Esophagus muscularis mucosa (tissue), 4 donors: ENCODE data around the gene NCOA1. TPM values are rescaled to one million over a fixed set of nuclear protein-coding genes. Genes with fewer than 3 reads are reported as not detected.

ENCODE experiments used
- DNase-seq: peaks from one replicate; pipeline ENCODE4 v3.0.0-alpha.2; 2017; ENCODE audit errors: extremely low spot score
- H3K27ac ChIP-seq, 4 donors: fragments of 200-600 bp; sonication (generic); replicated peaks in 1 of 4; 1 replicate in 3 of 4; 2 replicates in 1 of 4; pipeline ENCODE4 v1.5.1; 2016 to 2019; ENCODE audit warnings: mild to moderate bottlenecking in 1 of 4
- H3K27me3 ChIP-seq, 4 donors: fragments of 200-600 bp; sonication (generic); one replicate each; pipeline versions ENCODE4 v1.5.1 to v1.6.0; 2016 to 2019
- H3K36me3 ChIP-seq, 4 donors: fragments of 200-600 bp; sonication (generic); one replicate each; pipeline ENCODE4 v1.5.1; 2016 to 2019
- H3K4me1 ChIP-seq, 4 donors: fragments of 200-600 bp; sonication (generic); one replicate each; pipeline ENCODE4 v1.5.1; 2016 to 2019
- H3K4me3 ChIP-seq, 4 donors: fragments of 200-600 bp; sonication (generic); 1 replicate in 2 of 4; 2 replicates in 2 of 4; pipeline ENCODE4 v1.5.1; 2016 to 2019; ENCODE audit warnings: mild to moderate bottlenecking in 4 of 4, moderate library complexity in 1 of 4
- H3K9me3 ChIP-seq, 4 donors: fragments of 200-600 bp; sonication (generic); 1 replicate in 3 of 4; 2 replicates in 1 of 4; pipeline ENCODE4 v1.5.1; 2016 to 2019
- EP300 ChIP-seq: sonication (generic); formaldehyde crosslinking; IDR thresholded peaks from one replicate; pipeline ENCODE4 v1.6.1; 2017; ENCODE audit warnings: antibody characterized with exemption
- POLR2A ChIP-seq: fragments of 450-650 bp; IDR thresholded peaks from one replicate; pipeline ENCODE4 v1.6.1; 2017; ENCODE audit warnings: antibody characterized with exemption, moderate library complexity, mild to moderate bottlenecking, low read depth
- POLR2AphosphoS5 ChIP-seq, 2 donors: sonication (generic); formaldehyde crosslinking; IDR thresholded peaks; one replicate each; pipeline ENCODE4 v1.6.1; 2017; ENCODE audit warnings: antibody characterized with exemption in 2 of 2
- WGBS: methylation state at CpG from one replicate; pipeline ENCODE4 v1.1.5; 2018; 5-methylcytosine and 5-hydroxymethylcytosine counted together
- intact Hi-C: fragments of 100-400 bp; cut with DNase I; formaldehyde crosslinking; loops from one replicate; pipeline ENCODE4 v1.15.1; 2023
- total RNA-seq, 4 donors: library from RNA; depleted of rRNA; stranded (reverse); fragments of >200 nt; gene quantifications; one replicate each; pipeline versions ENCODE4 v1.1.0 to v1.2.1, GENCODE V29; 2016
- TF ChIP-seq, protein P1 (sequence below), 3 experiments: fragments of 200-600 bp in 2 of 3; fragments of 450-650 bp in 1 of 3; sonication (generic) in 2 of 3; IDR thresholded peaks; one replicate each; pipeline ENCODE4 v1.5.1; 2017 to 2019; ENCODE audit warnings: antibody characterized with exemption in 3 of 3, mild to moderate bottlenecking in 2 of 3, moderate library complexity in 1 of 3

NCOA1 gene
- total RNA-seq, 4 donors from 2014 or later: 43.9 to 49.4 (median 47.3) TPM

DNA sequence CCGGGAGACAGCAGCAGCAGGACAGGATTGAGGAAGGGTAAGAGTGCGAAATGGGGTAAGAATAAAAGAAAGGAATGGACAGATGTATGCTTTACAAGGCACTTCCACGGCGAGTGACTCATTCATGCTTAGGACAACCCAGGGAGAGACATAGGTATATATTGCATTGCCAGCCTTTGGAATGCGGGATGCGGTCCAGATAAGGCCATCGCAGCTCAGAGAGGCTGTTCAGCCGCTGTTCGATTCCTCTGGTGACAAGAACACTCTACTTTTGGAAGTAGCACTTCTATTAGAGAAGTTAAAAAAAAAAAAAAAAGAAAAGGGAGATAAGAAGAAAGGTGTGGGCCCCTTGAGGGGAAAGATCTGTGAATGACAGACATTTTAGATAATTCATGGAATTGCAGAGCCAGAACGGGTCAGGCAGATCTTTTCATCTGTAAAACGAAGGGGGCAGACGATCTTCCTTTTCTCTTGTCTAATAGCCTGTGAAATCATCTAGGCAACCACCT is 819 bp upstream of the NCOA1 start:
- Histone ChIP-seq H3K4me1 (peaks cover 11 to 43% (median 38%) of the 10 kb centered on the region in 4 donors), H3K27ac (peak overlapping the region; percentile 92 to 93 (median 92)), H3K9me3 (no peaks in the 10 kb centered on the region), H3K36me3 (no peaks in the 10 kb centered on the region), H3K27me3 (no peaks in the 10 kb centered on the region), H3K4me3 (peak overlapping the region; percentile 83 to 97 (median 86))
- intact Hi-C loops: loop anchor here (5.0 kb wide), 1 partner anchor 302 kb away; the partner anchor contains the start of genes CENPO and PTRHD1
- 34% methylated on average over 12 of the region's 12 CpGs for WGBS
- DNase-seq: no peak
- TF ChIP-seq, protein P1, sequence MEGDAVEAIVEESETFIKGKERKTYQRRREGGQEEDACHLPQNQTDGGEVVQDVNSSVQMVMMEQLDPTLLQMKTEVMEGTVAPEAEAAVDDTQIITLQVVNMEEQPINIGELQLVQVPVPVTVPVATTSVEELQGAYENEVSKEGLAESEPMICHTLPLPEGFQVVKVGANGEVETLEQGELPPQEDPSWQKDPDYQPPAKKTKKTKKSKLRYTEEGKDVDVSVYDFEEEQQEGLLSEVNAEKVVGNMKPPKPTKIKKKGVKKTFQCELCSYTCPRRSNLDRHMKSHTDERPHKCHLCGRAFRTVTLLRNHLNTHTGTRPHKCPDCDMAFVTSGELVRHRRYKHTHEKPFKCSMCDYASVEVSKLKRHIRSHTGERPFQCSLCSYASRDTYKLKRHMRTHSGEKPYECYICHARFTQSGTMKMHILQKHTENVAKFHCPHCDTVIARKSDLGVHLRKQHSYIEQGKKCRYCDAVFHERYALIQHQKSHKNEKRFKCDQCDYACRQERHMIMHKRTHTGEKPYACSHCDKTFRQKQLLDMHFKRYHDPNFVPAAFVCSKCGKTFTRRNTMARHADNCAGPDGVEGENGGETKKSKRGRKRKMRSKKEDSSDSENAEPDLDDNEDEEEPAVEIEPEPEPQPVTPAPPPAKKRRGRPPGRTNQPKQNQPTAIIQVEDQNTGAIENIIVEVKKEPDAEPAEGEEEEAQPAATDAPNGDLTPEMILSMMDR (IDR thresholded peaks at IDR 0.05): no peak
- no peak for TF ChIP-seq POLR2A
- TF ChIP-seq EP300: no peak
- no peak for TF ChIP-seq POLR2AphosphoS5 (IDR thresholded peaks at IDR 0.05)

DNA sequence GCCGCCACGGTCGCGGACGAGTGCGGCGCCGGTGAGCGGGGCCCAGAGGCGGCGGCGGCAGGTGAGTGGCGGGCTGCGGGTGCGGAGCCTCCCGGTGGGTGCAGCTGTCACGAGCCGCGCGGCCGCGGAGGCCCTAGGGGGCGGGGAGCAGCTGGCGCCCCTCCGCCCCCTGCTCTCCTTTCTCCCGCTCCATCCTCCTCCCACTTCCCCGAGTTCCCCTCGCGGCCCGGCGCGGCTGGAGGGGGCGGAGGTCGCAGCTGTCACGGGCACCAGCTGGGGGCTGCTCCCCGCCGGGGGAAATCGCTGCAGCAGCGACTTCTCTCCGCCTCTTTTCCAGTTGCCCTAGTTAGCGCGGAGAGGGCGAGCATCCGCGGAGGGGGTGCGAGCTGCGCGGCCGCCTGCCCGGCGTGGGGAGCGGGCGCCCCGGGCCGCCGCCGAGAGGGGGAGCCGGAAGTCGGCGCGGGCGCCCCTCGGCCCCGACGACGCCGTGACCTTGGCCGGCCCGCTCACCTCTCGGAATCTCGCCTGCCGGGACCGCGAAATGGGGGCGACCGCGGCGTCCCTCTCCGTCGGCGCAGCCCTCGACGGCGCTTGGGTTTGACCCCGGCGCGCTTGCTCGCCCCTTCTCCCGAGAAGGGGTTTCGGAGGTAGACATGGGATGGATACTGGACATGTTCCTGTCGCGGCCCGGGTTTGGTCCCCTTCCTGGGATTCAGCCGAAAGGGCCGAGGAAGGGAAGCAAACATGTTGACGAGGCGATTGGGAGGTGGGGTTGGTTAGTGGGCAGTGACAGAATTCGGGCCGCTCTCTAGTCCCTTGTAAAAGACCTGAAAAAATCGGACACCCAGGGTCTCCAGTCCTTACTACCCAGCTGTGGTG is 727 bp downstream of the NCOA1 start:
- Histone ChIP-seq H3K9me3 (no peaks in the 10 kb centered on the region), H3K27me3 (no peaks in the 10 kb centered on the region), H3K4me1 (peaks cover 11 to 59% (median 49%) of the 10 kb centered on the region in 4 donors), H3K36me3 (no peaks in the 10 kb centered on the region), H3K4me3 (peak overlapping the region; percentile 83 to 97 (median 86)), H3K27ac (peak overlapping the region; percentile 92 to 93 (median 92))
- no peak for DNase-seq
- WGBS: 0% methylated on average over 12 of the region's 100 CpGs
- intact Hi-C loops: loop anchor here (5.0 kb wide), 1 partner anchor 301 kb away; the partner anchor contains the start of genes CENPO and PTRHD1
- TF ChIP-seq POLR2AphosphoS5 (IDR thresholded peaks at IDR 0.05) (peak in 1 of 2 donors; percentile 31), EP300 (no peak)

DNA sequence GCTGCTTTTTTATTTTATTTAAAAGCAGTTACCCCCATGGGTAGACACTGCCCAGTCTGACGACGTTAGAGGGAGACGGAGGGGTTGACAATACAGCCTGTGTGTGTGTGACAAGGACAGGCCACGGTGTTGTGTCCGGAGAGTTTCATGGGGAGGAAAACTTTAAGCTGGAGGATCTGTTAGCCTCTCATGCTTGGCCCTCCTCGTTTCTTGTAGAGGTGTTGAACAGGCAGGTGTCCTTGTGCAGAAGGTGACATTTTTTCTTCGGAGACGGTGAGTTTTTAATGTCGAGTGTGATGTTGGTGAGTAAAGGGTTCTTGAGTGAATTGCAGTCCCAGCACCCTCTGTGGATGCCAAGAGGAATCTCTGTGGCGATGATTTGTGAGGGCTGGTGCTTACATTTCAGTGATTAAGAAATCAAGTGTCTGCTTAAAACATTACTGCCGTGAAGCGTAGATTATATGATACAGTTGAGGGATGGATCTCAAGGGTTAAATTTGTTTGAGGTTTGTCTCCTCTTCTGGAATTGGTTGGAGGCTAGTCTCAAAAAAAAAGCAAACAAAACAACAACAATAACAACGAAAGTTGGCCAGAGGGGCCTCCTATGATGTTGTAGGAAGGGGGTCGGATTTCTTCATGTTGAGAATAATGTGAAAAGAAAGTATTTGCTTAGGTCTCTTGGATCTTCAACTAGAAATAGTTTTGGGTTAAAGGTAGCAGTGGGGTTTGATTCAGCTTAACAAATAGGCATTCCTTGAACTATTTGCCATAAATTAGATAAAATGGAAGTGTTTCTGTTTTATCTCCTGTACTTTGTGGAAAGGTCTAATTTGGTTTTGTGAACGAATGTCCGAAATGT is 1.6 kb downstream of the NCOA1 start:
- H3K27ac ChIP-seq: peak overlapping the region; percentile 92 to 93 (median 92)
- intact Hi-C loops: loop anchor here (5.0 kb wide), 1 partner anchor 300 kb away; the partner anchor contains the start of genes CENPO and PTRHD1
- 12% methylated on average over 16 of the region's 16 CpGs for WGBS
- peak overlapping the region; percentile 83 to 97 (median 86) for H3K4me3 ChIP-seq
- no peak for DNase-seq
- no peaks in the 10 kb centered on the region for H3K36me3 ChIP-seq
- TF ChIP-seq, protein P1 (IDR thresholded peaks at IDR 0.05): no peak
- peak in 1 of 2 donors; percentile 4 for TF ChIP-seq POLR2AphosphoS5 (IDR thresholded peaks at IDR 0.05)
- no peaks in the 10 kb centered on the region for H3K27me3 ChIP-seq
- peaks cover 17 to 66% (median 58%) of the 10 kb centered on the region in 4 donors for H3K4me1 ChIP-seq
- no peaks in the 10 kb centered on the region for H3K9me3 ChIP-seq

DNA sequence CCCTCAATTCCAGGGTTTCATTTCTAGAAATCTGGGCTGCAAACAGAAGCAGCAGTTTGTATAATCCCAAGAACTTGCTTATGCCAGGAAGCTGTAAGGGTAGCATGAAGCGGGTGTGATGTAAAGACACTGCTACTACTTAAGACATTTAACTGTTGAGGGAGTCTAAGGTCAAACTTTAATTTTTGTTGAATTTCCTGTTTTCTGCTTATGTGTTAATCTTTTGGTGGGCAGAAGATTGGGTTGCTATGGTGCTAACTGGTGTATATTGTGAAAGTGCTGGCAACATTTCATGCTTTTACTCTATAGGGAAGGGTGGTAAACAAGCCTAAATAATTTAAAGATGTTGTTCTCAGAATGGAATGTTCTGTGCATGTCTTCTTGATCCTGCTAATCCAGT is 2.7 kb downstream of the NCOA1 start:
- Histone ChIP-seq H3K27ac (peak overlapping the region in 1 of 4 donors; percentile 93), H3K36me3 (no peaks in the 10 kb centered on the region)
- WGBS: 45% methylated on average over 1 of the region's 1 CpG

More for the DNA sequence above, 2.7 kb downstream of the NCOA1 start:
- Histone ChIP-seq H3K9me3 (no peaks in the 10 kb centered on the region), H3K27me3 (no peaks in the 10 kb centered on the region), H3K4me3 (peak overlapping the region; percentile 83 to 97 (median 86)), H3K4me1 (peaks cover 23 to 75% (median 68%) of the 10 kb centered on the region in 4 donors)
- intact Hi-C loops: loop anchor here (5.0 kb wide), 1 partner anchor 299 kb away; the partner anchor contains the start of genes CENPO and PTRHD1
- no peak for DNase-seq
- TF ChIP-seq, protein P1 (IDR thresholded peaks at IDR 0.05): no peak
- TF ChIP-seq POLR2A: no peak
- no peak for TF ChIP-seq POLR2AphosphoS5 (IDR thresholded peaks at IDR 0.05)
- no peak for TF ChIP-seq EP300
